ENCODE measurements around the gene NOTCH2. TPM values are rescaled to one million over a fixed set of nuclear protein-coding genes. Genes with fewer than 3 reads are reported as not detected.

The NOTCH2 gene
- total RNA-seq, 3 donors from 2014 or later, result 57.7 to 99.3 (median 60.8) TPM

DNA sequence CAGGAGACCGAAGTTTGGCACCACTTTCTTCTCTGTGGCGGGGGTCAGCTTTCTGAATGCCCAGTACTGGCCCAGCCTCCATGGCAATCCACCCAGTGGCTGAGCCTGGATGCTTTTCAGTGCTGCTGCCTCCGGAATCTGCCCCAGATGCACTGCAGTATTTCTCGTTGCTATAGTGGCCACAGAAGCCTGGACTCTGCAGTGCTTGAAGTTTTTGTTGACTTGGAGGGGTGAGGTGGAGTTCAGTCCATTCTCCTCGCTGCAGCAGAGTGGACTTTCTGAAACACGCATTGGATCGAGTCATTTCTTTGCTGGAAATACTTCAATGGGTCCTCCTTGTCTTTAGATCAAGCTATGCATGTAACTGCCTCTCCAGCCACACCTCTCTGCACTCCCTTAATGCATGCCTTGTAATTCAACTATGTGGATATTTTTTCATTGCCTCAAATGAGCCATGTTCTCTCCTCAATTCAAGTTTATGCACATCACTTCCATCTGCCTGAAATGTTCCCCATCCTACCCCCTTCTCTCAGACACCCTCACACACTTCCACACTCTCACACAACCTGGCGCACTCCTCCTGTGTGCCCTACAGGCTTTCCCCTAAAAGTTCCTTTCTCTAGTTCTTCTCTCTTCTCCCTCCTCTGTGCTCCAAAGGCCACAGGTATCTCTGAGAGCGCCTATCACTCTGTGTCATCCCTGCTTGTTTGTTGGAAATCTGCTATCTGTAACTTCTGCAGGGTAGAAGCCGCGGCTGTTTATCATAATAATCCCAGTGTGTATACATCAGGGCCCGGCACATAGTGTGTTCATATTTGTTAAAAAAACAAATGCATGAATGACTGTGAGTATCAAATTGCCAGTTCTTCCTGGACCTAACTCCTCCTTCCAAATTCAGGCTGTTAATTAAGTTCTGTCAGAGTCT, 189.7 kb downstream of the NOTCH2 start:
- Histone ChIP-seq H3K4me1 (ENCODE audit: low read depth) (no peaks in the 10 kb centered on the region), H3K4me3 (no peak overlapping the region), H3K9me3 (no peaks in the 10 kb centered on the region), H3K36me3 (ENCODE audit: low read depth) (no peaks in the 10 kb centered on the region)
- TF ChIP-seq, protein P1, sequence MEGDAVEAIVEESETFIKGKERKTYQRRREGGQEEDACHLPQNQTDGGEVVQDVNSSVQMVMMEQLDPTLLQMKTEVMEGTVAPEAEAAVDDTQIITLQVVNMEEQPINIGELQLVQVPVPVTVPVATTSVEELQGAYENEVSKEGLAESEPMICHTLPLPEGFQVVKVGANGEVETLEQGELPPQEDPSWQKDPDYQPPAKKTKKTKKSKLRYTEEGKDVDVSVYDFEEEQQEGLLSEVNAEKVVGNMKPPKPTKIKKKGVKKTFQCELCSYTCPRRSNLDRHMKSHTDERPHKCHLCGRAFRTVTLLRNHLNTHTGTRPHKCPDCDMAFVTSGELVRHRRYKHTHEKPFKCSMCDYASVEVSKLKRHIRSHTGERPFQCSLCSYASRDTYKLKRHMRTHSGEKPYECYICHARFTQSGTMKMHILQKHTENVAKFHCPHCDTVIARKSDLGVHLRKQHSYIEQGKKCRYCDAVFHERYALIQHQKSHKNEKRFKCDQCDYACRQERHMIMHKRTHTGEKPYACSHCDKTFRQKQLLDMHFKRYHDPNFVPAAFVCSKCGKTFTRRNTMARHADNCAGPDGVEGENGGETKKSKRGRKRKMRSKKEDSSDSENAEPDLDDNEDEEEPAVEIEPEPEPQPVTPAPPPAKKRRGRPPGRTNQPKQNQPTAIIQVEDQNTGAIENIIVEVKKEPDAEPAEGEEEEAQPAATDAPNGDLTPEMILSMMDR (IDR thresholded peaks at IDR 0.05), result no peak
- intact Hi-C loops (cut with DNase I, micrococcal nuclease), result no loop called here
- no peak for DNase-seq
- no peak for ATAC-seq

GRCh38 chr1:119878171-119878570, 191.3 kb downstream of the NOTCH2 start:
- no peaks in the 10 kb centered on the region for H3K36me3 ChIP-seq (ENCODE audit: low read depth)
- ATAC-seq, result no peak
- TF ChIP-seq, protein P1 (IDR thresholded peaks at IDR 0.05), result no peak
- H3K4me3 ChIP-seq, result no peak overlapping the region
- H3K4me1 ChIP-seq (ENCODE audit: low read depth), result no peaks in the 10 kb centered on the region
- H3K9me3 ChIP-seq, result no peaks in the 10 kb centered on the region
- intact Hi-C loops (cut with DNase I, micrococcal nuclease), result no loop called here
- no peak for DNase-seq

GRCh38 chr1:119874186-119874585, 195.3 kb downstream of the NOTCH2 start:
- intact Hi-C loops (cut with DNase I, micrococcal nuclease), result no loop called here
- H3K9me3 ChIP-seq, result no peaks in the 10 kb centered on the region
- no peak for ATAC-seq
- DNase-seq, result no peak
- H3K4me1 ChIP-seq (ENCODE audit: low read depth), result no peaks in the 10 kb centered on the region
- H3K4me3 ChIP-seq, result no peak overlapping the region
- TF ChIP-seq, protein P1 (IDR thresholded peaks at IDR 0.05), result no peak
- H3K36me3 ChIP-seq (ENCODE audit: low read depth), result no peaks in the 10 kb centered on the region

- TF ChIP-seq, protein P1 (IDR thresholded peaks at IDR 0.05), result no peak
- no peaks in the 10 kb centered on the region for H3K36me3 ChIP-seq (ENCODE audit: low read depth)
- H3K4me1 ChIP-seq (ENCODE audit: low read depth), result peaks cover 2% of the 10 kb centered on the region
- ATAC-seq (no peak), DNase-seq (no peak)
- intact Hi-C loops (cut with DNase I, micrococcal nuclease), result no loop called here
- H3K9me3 ChIP-seq, result no peaks in the 10 kb centered on the region
- no peak overlapping the region for H3K4me3 ChIP-seq
Observed at GRCh38 chr1:119873135-119874015, 196.1 kb downstream of the NOTCH2 start.

- ATAC-seq (no peak), DNase-seq (no peak)
- Histone ChIP-seq H3K36me3 (ENCODE audit: low read depth) (no peaks in the 10 kb centered on the region), H3K9me3 (no peaks in the 10 kb centered on the region), H3K4me3 (no peak overlapping the region), H3K4me1 (ENCODE audit: low read depth) (peaks cover 3% of the 10 kb centered on the region)
- TF ChIP-seq, protein P1 (IDR thresholded peaks at IDR 0.05), result no peak
- intact Hi-C loops (cut with DNase I, micrococcal nuclease), result no loop called here
Observed at GRCh38 chr1:119871881-119872280, 197.6 kb downstream of the NOTCH2 start.

Measured in mucosa of descending colon (tissue), 3 donors.